Stromal cell of bone marrow (primary cell): ENCODE measurements around the gene OTOGL.
"Not testable (repeated sequence)": the region's sequence is repeated elsewhere in the genome, so short reads cannot be mapped to it uniquely, and the experiment has no call there.

Source experiments
- DNase-seq: peaks from one replicate; pipeline ENCODE4 v3.0.0-alpha.2; 2012; ENCODE audit warnings: low read depth

The OTOGL gene, protein sequence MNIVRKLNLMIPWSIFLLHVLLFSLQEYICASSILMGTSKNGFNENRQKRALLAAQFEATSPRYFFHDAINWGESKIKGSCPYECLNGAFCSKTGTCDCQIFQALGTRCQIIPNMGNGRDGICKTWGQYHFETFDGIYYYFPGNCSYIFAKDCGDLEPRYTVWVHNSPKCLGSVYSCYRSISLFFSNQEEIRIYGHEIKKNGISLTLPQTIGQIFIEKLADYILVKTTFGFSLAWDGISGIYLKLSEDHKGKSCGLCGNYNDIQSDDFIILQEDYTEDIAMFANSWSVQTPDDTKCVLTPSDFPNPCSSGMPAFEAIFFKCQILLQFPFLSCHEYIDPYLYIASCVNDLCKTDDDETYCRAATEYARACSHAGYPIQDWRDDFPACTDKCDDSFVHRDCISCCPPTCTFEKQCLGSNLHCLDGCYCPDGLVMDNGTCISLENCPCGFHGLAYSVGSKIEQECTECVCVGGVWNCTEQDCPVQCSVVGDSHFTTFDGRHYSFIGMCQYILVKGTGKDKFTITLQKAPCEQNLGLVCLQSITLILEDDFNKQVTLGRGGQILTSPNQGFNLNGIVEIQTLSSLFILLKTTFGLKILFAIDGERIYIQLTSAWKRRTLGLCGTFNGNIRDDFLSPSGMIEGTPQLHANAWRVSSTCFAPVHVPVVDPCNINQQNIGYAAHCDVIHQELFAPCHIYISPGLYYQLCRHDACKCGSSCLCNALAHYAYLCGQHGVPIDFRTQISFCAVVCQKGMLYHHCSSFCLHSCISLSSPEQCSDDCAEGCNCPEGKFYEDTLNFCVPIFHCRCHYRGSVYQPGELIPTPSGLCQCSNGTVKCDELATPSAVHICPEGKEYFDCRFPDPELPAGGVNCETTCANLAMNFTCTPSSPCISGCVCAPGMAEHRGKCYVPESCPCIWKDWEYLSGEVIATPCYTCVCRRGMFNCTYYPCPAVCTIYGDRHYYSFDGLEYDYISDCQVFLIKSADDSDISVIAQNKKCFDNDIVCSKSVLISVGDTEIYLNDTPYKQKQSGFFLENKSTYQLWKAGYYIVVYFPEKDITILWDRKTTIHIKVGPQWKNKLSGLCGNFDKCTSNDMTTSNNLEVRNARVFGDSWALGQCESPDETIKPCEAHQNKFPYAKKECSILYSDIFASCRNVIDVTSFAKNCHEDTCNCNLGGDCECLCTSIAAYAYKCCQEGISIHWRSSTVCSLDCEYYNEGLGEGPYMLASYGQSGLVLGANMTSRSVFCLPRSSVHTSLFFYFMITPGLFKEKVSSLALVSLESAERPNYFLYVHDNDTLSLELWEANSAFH (N-terminal part only)

DNA sequence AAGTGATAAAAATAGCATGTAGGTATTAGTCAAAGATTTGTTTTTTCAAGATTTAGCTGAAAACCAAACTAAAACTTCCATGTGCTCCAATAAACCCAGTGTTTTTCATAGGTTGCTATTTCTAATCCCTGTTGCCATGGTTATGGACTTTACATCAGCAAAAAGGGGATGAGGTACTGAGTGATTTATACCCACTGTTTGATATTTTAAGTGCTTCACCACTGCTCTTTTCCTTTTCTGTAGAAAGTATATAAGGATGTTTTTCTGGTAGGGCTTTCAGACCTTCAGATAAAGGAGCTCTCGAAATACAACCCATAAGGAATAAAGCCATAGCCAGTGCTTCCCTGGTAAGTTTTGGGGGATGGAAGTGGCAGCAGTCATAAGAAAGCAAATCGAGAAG is at the start of gene OTOGL:
OTOGL (plus strand) TSS at position 279 of the 400 bp plus-strand sequence. CDS start 109,895 bp downstream, outside the sequence.
- no peak for DNase-seq

GRCh38 chr12:80050236-80050635 is 49.1 kb upstream of the OTOGL start:
- no peak for DNase-seq

GRCh38 chr12:80053051-80053790 is 46.1 kb upstream of the OTOGL start:
- peak; percentile 93 for DNase-seq

GRCh38 chr12:80056232-80056631 is 43.1 kb upstream of the OTOGL start:
- no peak for DNase-seq

DNA sequence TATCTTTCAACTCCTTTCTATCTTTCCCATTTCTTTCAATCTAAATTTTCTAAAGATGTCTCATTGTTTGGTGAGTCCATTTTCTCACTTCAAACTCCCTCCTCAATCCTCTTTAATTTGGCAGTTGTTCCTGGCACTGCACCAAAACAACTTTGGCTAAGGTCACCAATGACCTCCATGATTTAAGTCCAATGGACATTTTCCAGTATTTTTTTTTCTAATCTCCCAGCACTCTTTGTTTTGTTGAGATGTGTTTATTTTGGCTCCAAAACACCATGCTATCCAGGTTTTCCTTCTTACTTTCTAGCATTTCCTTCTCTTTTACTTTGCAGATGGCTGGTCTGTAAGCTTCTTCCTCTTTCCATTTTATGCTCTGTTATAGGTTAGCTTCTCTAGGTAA is 42.5 kb upstream of the OTOGL start:
- DNase-seq: no peak

- DNase-seq: no peak
These were observed 40.8 kb upstream of the OTOGL start for GRCh38 chr12:80058586-80058985.

GRCh38 chr12:80059102-80059501 is 40.2 kb upstream of the OTOGL start:
- DNase-seq: no peak

- DNase-seq: no peak
These were observed 39.5 kb upstream of the OTOGL start for GRCh38 chr12:80059875-80060274.

DNA sequence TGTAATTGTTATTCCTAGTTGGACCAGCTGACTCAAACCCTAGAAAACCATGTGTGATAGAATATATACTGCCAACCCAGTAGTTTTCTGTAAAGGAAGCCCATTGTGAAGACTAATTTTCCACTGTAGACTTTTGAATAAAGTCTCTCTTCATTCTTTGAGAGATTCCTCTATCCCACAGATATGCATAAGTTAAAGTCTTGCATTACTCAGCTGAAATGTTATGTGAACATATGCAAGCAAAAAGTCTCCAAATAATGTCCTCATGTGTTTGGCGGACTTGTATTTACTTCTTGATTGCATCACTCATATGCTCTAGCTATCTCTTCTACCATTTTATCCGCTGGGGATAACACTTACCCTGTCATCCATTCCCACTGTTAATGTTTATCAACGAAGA is 35.1 kb upstream of the OTOGL start:
- DNase-seq: no peak

DNA sequence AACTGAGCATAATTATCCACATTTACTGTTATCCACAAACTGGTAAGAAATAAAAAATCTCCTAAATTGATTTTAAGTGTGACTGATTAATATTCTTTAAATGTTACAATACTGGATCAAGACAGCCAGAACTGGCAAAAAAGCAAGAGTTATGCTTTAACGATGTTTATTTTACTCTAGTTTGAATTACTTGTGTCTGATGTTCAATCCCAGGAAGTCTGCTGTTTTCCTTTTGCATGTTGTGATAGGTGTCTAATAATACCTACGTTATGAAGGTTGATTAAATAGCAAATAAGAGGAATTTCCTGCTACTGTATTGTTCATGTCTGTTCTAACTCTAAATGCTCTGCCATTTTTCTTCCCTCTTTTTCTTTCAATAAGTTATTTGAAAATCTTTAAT is 34.4 kb upstream of the OTOGL start:
- no peak for DNase-seq

- DNase-seq: no peak
These were observed 31.2 kb upstream of the OTOGL start for GRCh38 chr12:80068173-80068572.

DNA sequence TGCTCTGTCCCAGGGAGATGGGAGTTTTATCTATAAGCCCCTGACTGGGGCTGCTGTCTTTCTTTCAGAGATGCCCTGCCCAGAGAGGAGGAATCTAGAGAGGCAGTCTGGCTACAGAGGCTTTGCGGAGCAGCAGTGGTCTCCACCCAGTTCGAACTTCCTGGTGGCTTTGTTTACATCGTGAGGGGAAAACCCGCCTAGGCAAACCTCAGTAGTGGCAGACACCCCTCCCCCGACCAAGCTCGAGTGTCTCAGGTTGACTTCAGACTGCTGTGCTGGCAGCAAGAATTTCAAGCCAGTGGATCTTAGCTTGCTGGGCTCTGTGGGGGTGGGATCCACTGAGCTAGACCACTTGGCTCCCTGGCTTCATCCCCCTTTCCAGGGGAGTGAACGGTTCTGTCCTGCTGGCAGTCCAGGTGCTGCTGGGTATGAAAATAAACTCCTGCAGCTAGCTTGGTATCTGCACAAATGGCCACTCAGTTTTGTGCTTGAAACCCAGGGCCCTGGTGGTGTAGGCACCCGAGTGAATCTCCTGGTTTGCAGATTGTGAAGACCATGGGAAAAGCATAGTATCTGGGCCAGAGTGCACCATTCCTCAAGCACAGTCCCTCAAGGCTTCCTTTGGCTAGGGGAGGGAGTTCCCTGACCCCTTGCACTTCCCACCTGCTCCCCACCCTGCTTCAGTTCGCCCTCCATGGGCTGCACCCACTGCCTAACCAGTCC is 15.3 kb upstream of the OTOGL start:
- not testable (repeated sequence) for DNase-seq

GRCh38 chr12:80086025-80086424 is 13.3 kb upstream of the OTOGL start:
- no peak for DNase-seq

GRCh38 chr12:80087486-80088213 is 11.7 kb upstream of the OTOGL start:
- no peak for DNase-seq

DNA sequence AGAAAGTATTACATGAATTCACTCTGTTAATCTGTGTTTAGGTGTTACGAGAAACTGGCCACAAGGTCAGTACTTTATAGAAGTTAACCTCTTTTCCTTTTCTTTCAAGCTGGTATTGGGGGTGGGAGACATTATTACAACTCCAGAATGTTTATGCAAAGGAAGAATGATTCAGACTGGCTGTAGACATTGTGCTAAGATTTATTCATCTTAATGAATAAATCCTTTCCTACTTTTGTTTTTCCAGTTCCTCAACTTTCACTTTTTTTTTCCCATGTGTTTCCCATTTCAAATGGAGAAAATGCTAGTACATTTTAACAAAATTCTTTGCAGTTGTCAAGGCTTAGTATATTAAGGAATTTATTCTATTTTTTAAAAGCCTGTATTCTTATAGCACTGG is 1.3 kb downstream of the OTOGL start:
- no peak for DNase-seq

DNA sequence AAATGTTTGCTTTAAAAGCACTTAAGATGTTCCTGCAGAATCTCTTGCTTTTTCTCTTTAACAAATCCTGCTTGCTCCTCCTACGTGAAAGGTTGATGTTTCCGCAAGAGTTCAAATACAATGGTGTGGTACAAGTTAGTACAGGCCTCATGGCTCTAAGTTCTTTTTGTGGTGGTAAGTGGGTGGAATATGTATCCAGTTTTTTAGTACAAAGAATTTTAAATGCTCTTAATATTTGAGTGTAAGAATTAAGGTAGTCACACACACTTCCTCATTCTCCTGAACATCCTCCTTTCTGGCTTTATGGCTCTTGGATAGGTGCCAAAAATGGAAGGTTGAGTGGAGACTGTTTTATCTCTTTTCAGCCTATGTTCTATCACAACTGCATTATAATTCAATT is 1.8 kb downstream of the OTOGL start:
- no peak for DNase-seq

GRCh38 chr12:80107221-80107620 is 7.9 kb downstream of the OTOGL start:
- no peak for DNase-seq

- DNase-seq: no peak
These were observed 17.4 kb downstream of the OTOGL start for GRCh38 chr12:80116735-80117134.

GRCh38 chr12:80118565-80119324 is 19.4 kb downstream of the OTOGL start:
- no peak for DNase-seq
